PC-9 (cell line): ENCODE results near the gene MACROD2. TPM values are rescaled to one million over a fixed set of nuclear protein-coding genes. Genes with fewer than 3 reads are reported as not detected.

ENCODE experiments used
- BruUV-seq: library from RNA; stranded (reverse); fragments of 400-500 nt; replicated peaks from 2 replicates; lab custom pipeline; 2021; lab: Mats Ljungman, UMichigan
- CTCF ChIA-PET: fragments of 300-600 bp; sonication (Branson Sonifier 250); formaldehyde crosslinking; loops from one replicate; lab custom pipeline; 2022; ENCODE audit warnings: antibody characterized with exemption; lab: Charles Lee
- POLR2A ChIA-PET: fragments of 300-600 bp; sonication (Branson Sonifier 250); formaldehyde crosslinking; loops from one replicate; lab custom pipeline; 2022; ENCODE audit warnings: antibody characterized with exemption; ENCODE audit not compliant: unreplicated experiment; lab: Charles Lee
- DNase-seq, 2 experiments: peaks; one replicate each; pipeline versions ENCODE4 v3.0.0 to v3.0.0-alpha.2; 2015 to 2022; ENCODE audit warnings: mixed read lengths in 1 of 2
- H2AFZ ChIP-seq: fragments of 200-600 bp; sonication (generic); 2 replicates; pipeline ENCODE4 v1.8.1; 2017; ENCODE audit warnings: antibody characterized with exemption
- H3F3A ChIP-seq: fragments of 200-600 bp; sonication (generic); 2 replicates; pipeline ENCODE4 v1.8.1; 2017; ENCODE audit warnings: antibody characterized with exemption, mild to moderate bottlenecking, low read depth; ENCODE audit not compliant: insufficient read depth
- H3K27ac ChIP-seq: fragments of 200-600 bp; sonication (generic); 2 replicates; pipeline ENCODE4 v1.6.1; 2016; ENCODE audit warnings: mixed run types
- H3K27me3 ChIP-seq: fragments of 200-600 bp; sonication (generic); 2 replicates; pipeline ENCODE4 v1.6.1; 2016; ENCODE audit warnings: low read depth, mixed run types; ENCODE audit not compliant: insufficient read depth
- H3K36me3 ChIP-seq: fragments of 200-600 bp; sonication (generic); 2 replicates; pipeline ENCODE4 v1.6.1; 2016; ENCODE audit warnings: low read depth, mixed run types
- H3K4me1 ChIP-seq: fragments of 200-600 bp; sonication (generic); replicated peaks from 2 replicates; pipeline ENCODE4 v1.6.1; 2016; ENCODE audit warnings: mixed run types; ENCODE audit not compliant: insufficient read depth
- H3K4me2 ChIP-seq: fragments of 200-600 bp; sonication (generic); 2 replicates; pipeline ENCODE4 v1.6.1; 2017; ENCODE audit warnings: mixed run types
- H3K4me3 ChIP-seq: fragments of 200-600 bp; sonication (generic); 2 replicates; pipeline ENCODE4 v1.6.1; 2016; ENCODE audit warnings: mixed run types
- H3K79me2 ChIP-seq: fragments of 200-600 bp; sonication (generic); 2 replicates; pipeline ENCODE4 v1.6.1; 2017; ENCODE audit warnings: low read depth, mixed run types
- H3K9me2 ChIP-seq: fragments of 200-600 bp; sonication (generic); 2 replicates; pipeline ENCODE4 v1.8.1; 2017; ENCODE audit warnings: mild to moderate bottlenecking; ENCODE audit not compliant: insufficient read depth
- H3K9me3 ChIP-seq: fragments of 200-600 bp; sonication (generic); 2 replicates; pipeline ENCODE4 v1.8.1; 2016; ENCODE audit warnings: low read depth; ENCODE audit not compliant: insufficient read depth
- H4K20me1 ChIP-seq: fragments of 200-600 bp; sonication (generic); 2 replicates; pipeline ENCODE4 v1.8.1; 2017; ENCODE audit not compliant: insufficient read depth
- EZH2 ChIP-seq: fragments of 200-600 bp; sonication (generic); IDR thresholded peaks from 2 replicates; pipeline ENCODE4 v1.8.0; 2017; ENCODE audit warnings: antibody characterized with exemption, low read depth
- intact Hi-C: fragments of 100-400 bp; cut with micrococcal nuclease; formaldehyde crosslinking; loops from one replicate; pipeline ENCODE4 v1.10.0; 2022; ENCODE audit not compliant: unreplicated experiment
- total RNA-seq: library from RNA; stranded (reverse); gene quantifications from 2 replicates; pipeline ENCODE4 v1.2.3, GENCODE V29; 2021
- TF ChIP-seq, protein P1 (sequence below): fragments of 200-600 bp; sonication (generic); conservative IDR thresholded peaks from 2 replicates; pipeline ENCODE4 v1.6.1; 2017; ENCODE audit warnings: mixed run types, antibody characterized with exemption, mild to moderate bottlenecking, moderate library complexity

MACROD2 gene
- total RNA-seq, 1 experiment from 2014 or later = 11.4 TPM

DNA sequence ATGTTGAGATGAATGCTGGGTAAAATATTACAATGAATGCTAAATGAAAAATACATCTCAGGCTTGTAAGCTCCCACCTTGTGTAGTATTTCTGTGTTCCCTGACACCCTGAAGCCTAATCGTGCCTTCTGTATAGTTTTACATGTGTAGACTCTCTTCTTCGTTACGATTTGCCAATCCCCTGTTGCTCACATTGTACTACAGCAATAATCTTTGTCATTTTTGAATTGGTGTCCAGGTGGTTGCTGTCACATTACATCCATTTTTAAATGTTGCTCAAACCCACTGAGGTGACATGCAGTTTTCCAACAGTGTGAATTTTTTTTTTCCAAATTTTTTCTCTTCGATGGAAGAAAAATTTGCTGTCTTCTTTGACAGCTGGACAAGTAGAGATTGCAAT lies 642.1 kb downstream of the MACROD2 start:
- Histone ChIP-seq H3K79me2 (no peaks in the 10 kb centered on the region), H3K9me3 (no peaks in the 10 kb centered on the region), H3K9me2 (no peaks in the 10 kb centered on the region), H4K20me1 (no peaks in the 10 kb centered on the region), H3K27ac (no peak overlapping the region), H3K4me3 (no peak overlapping the region), H2AFZ (no peak overlapping the region), H3F3A (no peaks in the 10 kb centered on the region), H3K27me3 (no peaks in the 10 kb centered on the region), H3K36me3 (no peaks in the 10 kb centered on the region), H3K4me2 (no peak overlapping the region), H3K4me1 (no peaks in the 10 kb centered on the region)
- CTCF ChIA-PET = no interaction called here
- POLR2A ChIA-PET = no interaction called here
- no peak for DNase-seq
- TF ChIP-seq, protein P1, sequence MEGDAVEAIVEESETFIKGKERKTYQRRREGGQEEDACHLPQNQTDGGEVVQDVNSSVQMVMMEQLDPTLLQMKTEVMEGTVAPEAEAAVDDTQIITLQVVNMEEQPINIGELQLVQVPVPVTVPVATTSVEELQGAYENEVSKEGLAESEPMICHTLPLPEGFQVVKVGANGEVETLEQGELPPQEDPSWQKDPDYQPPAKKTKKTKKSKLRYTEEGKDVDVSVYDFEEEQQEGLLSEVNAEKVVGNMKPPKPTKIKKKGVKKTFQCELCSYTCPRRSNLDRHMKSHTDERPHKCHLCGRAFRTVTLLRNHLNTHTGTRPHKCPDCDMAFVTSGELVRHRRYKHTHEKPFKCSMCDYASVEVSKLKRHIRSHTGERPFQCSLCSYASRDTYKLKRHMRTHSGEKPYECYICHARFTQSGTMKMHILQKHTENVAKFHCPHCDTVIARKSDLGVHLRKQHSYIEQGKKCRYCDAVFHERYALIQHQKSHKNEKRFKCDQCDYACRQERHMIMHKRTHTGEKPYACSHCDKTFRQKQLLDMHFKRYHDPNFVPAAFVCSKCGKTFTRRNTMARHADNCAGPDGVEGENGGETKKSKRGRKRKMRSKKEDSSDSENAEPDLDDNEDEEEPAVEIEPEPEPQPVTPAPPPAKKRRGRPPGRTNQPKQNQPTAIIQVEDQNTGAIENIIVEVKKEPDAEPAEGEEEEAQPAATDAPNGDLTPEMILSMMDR = no peak
- TF ChIP-seq EZH2 = no peak
- no TSS peak for BruUV-seq
- intact Hi-C loops = no loop called here

DNA sequence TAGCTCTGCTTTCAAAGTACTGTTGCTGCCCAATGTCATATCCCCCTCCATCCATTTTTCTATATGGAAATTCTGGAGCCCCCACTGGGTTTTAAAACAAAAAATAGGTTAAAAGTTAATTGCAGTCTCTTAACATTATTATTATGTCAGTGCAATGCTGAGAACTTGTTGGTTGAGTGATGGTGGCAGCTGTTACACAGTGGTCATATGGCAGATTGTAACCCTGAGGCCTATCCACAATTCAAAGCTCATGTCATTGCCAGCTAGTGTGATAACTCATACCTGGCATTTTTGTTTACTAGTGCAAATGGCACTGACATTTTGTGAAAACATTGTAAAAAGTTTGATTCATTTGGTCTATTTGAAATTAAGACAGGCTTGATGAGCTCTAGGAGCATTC lies 647.8 kb downstream of the MACROD2 start:
- BruUV-seq = no TSS peak
- no peak overlapping the region for H3K27ac ChIP-seq
- no peaks in the 10 kb centered on the region for H3K27me3 ChIP-seq
- no peaks in the 10 kb centered on the region for H4K20me1 ChIP-seq
- no peaks in the 10 kb centered on the region for H3K36me3 ChIP-seq
- intact Hi-C loops = no loop called here
- no peak for DNase-seq
- H3K4me2 ChIP-seq = no peak overlapping the region
- H2AFZ ChIP-seq = no peak overlapping the region
- POLR2A ChIA-PET = no interaction called here
- no peaks in the 10 kb centered on the region for H3K9me2 ChIP-seq
- TF ChIP-seq, protein P1 = no peak
- TF ChIP-seq EZH2 = no peak
- H3K9me3 ChIP-seq = no peaks in the 10 kb centered on the region
- H3K4me1 ChIP-seq = no peaks in the 10 kb centered on the region
- no peak overlapping the region for H3K4me3 ChIP-seq
- CTCF ChIA-PET = no interaction called here
- no peaks in the 10 kb centered on the region for H3F3A ChIP-seq
- no peaks in the 10 kb centered on the region for H3K79me2 ChIP-seq

DNA sequence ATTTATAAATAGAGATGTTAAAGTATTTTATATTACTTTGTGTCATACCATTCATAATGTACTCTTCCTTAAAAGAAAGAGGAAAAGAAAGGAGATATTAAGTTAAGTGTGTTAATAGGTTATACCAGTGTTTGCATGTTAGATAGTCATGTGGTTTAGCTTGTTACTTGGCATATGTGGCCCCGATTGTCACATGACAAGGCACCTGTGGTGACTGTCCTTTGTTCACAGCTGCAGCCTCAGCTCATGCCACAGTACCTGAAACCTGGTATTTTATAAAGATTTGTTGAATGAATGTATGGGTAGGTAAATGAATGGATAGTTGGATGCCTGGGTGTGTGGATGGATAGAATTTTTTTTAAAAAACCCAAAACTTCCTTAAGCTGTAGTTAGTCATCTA lies 648.2 kb downstream of the MACROD2 start:
- H4K20me1 ChIP-seq = no peaks in the 10 kb centered on the region
- DNase-seq = no peak
- no peak overlapping the region for H2AFZ ChIP-seq
- no peaks in the 10 kb centered on the region for H3F3A ChIP-seq
- no peaks in the 10 kb centered on the region for H3K36me3 ChIP-seq
- no peaks in the 10 kb centered on the region for H3K9me3 ChIP-seq
- CTCF ChIA-PET = no interaction called here
- H3K27me3 ChIP-seq = no peaks in the 10 kb centered on the region
- POLR2A ChIA-PET = no interaction called here
- H3K4me2 ChIP-seq = no peak overlapping the region
- H3K27ac ChIP-seq = no peak overlapping the region
- no peaks in the 10 kb centered on the region for H3K9me2 ChIP-seq
- BruUV-seq = no TSS peak
- no peak overlapping the region for H3K4me3 ChIP-seq
- no peaks in the 10 kb centered on the region for H3K4me1 ChIP-seq
- TF ChIP-seq EZH2 = no peak
- TF ChIP-seq, protein P1 = no peak
- intact Hi-C loops = no loop called here
- H3K79me2 ChIP-seq = no peaks in the 10 kb centered on the region
